ENCODE data around the gene HPSE2.

HPSE2 gene

GRCh38 chr10:98482096-98482495 is 753.6 kb downstream of the HPSE2 start:
- DNase-seq = no peak

DNA sequence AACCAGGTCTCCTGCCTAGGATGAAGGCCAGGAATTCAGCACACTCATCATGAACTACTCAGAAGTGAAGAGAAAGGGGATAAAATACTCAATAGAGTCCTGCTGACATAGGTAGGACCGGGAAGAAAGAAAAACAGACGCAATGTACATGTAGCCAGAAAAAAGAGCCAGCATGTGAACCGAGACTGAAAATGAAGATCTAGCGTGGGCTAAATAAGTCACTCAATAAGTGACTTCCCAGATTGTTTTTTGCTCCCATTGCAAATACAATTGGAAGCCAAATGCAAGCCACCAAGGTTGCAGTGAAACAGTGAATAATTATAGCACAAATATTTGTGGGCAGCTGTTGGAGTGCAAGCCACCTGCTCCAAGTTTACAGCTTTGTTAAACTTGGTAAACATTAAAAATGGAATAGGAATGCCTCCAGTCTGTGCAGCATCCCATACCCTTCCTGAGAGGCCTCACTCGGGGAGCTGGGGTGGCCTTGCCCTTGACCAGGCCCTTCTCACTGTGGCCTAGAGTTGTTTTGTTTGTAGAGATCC is 754.2 kb downstream of the HPSE2 start:
- DNase-seq = peak; percentile 27

- no peak for DNase-seq
These were observed 757.0 kb downstream of the HPSE2 start for GRCh38 chr10:98478430-98479222.

DNA sequence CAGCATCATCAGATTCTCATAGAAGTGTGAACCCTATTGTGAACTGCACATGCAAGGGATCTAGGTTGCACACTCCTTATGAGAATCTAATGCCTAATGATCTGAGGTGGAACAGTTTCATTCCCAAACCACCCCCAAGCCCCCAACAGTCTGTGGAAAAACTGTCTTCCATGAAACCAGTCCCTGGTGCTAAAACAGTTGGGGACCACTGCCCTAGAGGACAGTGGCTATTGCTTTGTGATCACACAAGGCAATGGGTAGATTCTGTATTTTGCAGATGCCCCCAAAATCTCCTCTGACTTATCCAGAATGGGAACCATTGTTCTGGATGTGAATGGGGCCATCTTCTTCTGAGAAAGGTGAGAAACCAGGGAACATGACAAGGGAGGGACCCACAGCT is 757.8 kb downstream of the HPSE2 start:
- no peak for DNase-seq

GRCh38 chr10:98474628-98475027 is 761.0 kb downstream of the HPSE2 start:
- no peak for DNase-seq

- no peak for DNase-seq
These were observed 763.5 kb downstream of the HPSE2 start for GRCh38 chr10:98472196-98472595.

GRCh38 chr10:98470850-98471249 is 764.8 kb downstream of the HPSE2 start:
- DNase-seq = no peak

DNA sequence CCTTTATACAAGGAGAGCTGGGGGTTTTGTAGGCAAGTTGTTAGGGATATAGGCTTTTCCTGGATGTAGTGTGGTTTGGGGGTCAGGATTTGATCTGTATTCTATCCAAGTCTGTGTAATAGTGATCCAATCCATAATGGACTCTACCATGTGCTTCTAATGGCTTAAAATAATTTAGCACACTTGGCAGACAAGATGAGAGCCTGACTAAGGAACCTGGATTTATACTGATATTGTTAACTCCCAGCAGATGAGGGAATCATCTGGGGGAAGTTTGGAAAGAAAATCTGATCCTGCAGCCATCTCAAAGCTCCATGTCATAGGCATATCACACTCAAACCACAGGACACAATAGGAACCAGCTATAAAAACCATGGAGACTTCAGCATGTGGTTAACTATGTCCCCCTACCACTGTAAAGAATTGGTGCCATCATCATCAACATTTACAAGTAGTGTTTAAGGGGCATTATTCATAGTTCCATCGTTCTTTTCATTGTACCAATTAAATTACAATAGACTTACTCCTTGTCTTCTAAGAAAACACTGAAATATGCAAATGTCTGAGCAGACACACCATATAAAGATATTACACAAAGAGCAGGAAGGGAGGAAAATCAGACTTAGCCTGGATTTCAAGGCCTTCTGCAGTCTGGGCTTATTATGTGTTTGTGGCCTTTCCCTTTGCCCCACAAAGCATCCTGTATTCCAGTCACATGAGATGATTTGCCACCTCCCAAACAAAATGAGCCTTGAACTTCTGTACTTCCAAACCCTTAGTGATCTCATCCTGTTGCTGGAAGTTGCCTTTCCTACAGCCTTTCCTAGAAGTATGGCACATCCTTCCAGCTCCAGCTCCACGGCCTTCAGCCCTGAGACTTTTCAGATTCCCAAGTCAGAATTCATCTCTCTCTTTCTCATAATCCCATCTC is 766.4 kb downstream of the HPSE2 start:
- DNase-seq = no peak

GRCh38 chr10:98467506-98468318 is 767.9 kb downstream of the HPSE2 start:
- peak; percentile 73 for DNase-seq

DNA sequence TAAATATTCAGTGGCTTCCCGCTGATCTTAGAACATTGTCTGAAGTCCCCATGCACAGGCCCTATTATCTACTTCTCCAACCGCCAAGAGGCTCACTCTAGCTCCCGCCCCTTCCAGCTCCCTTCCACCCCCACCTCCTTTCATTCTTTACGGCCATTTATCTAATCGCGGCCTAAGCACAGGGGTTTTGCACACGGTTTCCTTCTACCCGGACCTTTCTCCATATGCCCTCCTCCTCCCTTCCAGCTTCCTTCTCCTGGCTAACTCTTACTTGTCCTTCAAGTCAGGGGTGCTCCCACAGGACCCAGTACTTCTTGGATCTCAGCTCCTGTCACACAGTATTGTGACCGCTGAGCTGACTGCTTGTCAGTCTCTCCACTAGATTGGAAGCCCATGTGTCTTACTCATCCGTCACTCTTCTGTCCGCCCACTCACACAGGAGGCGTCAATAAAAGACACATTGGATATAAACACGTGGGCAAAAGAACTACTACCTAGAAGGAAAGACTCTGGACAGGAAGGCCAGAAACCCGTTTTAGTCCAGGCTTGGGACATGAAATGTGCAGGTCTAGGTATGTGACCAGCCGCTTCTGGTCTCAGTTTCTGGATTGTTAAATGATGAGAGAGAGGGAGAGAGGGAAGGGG is 768.7 kb downstream of the HPSE2 start:
- no peak for DNase-seq

- no peak for DNase-seq
These were observed 769.8 kb downstream of the HPSE2 start for GRCh38 chr10:98465866-98466265.

DNA sequence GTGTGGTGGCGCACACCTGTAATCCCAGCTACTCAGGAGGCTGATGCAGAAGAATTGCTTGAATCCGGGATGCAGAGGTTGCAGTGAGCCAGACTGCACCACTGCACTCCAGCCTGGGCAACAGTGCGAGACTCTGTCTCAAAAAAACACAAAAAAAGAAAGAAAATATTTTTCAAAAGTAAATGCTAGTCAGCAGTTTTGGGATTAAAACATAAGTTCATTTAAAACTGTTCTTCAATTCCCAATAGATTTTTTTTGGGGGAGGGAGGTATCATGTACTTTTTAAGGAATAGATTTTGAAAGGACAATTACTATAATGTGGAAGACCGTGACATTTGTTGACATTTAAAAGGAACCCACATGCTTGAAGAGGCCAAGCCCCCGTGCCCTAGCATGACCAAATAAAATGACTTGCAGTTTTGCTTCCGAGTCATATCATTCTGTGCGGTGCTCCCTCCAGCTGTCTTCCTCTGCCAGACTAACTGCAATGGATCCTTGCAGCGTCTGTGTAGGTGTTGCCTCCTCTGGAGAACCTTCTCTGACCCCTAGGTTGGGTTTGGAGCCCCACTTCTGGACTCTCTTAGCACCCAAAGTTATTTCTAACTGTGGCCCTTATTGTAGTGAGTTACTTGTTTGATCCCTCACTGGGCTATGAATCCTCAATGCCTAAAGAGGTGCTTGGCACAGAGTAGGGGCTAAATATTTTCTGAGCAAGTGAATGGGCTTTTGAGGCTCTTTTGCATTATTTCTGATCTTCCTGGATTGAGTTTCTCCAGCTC is 771.5 kb downstream of the HPSE2 start:
- no peak for DNase-seq

- DNase-seq = no peak
These were observed 772.6 kb downstream of the HPSE2 start for GRCh38 chr10:98463016-98463415.

DNA sequence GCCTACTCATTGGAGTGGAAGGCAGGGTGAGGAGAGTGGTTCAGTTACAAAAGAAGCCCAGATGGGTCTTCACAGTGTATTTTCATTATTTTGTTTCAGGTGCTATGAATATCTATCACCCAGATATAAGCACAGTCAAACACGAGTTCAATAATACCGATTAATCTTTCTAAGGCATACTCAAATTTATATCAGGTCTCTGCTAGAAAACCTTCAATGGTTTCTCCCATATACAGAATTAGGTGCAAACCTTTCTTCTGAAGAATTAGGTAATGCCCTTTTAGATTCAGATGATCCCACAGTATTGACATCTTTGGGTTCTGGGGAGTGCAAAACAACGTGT is 774.2 kb downstream of the HPSE2 start:
- no peak for DNase-seq

DNA sequence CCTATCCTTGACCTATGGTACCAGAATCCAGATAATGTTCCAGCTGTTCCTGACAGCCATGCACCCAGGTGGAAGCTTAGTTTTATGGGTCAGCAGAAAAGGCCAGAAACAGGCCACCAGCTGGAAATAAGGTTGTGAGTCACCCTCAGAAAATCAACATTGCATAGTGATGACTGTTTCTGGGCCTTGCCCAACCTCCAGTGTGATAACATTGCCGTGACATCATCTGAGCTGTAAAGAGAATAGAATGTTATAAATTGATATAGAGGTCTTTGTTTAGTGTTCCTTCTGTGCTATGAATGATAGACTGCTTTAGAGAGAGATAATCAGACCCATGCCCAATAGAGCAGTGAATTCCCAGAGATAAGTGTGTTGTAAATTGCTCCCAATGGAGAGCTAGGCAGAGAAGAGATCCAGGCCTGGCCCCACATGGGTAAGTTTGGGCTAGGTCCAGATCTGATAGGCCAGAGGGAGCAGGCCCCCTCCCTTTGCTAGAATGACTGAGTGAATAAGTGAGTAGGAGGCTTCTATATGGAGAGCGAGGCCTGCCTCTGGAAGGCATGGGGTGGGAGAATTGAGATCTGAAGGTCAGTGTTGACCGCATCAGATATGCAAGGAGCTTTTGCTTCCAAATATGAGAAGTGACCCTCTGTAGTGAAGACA is 774.7 kb downstream of the HPSE2 start:
- DNase-seq = no peak

DNA sequence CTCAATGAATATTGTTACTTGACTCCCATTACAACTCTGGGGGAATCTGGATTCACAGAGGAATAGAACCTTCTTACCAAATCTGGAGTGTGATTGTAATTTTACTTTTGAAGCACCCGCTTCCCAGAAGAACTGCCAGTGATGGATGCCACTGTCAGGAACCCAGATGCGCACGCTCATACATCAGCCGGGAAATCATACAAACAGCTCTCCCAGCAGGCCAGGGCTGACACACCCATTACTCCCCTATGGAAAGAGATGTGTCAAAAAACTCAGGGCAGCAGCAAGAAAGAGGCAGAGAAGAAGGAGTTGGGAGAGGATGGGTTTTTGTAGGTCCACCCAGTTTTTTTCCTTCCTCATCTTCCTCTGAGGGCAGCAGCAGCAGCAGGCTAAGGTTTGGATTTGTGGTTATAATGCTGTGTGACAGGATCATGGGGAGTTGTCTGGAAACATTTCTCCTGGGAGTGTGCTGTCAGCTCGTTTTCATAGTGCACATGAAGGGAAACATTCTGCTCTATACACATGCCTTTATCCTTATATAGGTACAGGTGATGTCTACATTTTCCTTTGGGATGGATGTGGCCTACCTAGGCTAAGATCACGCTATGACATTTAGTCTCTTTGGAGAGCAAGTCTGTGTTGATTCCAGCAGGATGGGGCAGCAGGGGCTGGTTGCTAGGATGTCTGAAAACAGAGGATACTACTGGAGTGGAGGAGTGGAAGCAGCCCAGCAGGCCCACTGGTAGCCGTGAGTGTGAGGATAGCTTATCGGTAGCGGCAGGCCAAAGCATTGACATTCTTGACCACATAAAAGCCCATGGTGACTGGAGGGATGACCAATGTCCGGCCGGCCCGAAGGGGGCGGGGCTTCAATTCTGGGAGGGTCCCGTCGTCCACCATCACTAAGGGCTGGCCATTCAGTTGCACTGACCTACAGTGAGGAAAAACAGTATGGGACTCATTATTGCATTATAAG is 776.6 kb downstream of the HPSE2 start:
- no peak for DNase-seq

- DNase-seq = no peak
These were observed 777.9 kb downstream of the HPSE2 start for GRCh38 chr10:98457721-98458120.

DNA sequence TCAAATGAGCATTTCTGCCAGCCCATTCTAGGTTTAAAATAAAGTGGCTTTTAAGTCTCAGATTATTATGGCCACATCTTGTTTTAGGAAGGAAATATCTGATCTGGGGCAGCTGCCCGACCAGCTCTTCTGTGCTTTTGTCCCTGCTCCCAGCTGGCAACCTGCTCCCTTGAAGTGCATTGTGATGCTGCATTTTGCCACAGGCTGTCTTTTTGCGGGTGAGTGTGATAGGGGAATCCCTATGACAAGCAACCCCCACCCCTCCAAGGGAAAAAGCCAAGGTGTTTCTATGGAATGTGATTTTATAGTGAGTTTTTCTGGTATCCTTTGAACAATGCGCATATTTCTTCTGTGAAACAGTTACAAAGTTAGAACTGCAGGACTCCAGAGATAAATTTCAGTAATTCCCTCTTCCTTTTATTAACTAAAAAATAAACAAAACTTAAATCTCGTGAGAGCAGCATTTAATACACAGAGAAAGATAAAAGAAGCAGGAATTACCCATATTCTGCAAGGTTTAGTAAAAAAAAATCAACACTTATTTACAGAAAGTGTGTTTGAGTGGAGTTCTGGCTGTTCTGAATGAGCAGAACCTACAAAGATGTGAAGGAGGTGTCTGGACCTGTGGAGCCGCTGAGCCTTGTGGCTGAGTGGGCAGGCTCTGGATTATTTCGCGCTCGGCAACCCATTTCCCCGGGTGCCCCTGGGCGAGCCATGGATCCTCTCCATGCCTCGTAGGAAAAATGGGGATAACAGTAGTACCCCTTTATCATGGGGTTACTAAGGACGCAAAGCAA is 778.8 kb downstream of the HPSE2 start:
- no peak for DNase-seq

GRCh38 chr10:98456043-98456570 is 779.5 kb downstream of the HPSE2 start:
- DNase-seq = no peak

Data from NCI-H1694 treated with DMSO at 0.1 percent for 48 hours (cell line).